Measurements from ENCODE around the gene HMX1.

Gene HMX1

DNA sequence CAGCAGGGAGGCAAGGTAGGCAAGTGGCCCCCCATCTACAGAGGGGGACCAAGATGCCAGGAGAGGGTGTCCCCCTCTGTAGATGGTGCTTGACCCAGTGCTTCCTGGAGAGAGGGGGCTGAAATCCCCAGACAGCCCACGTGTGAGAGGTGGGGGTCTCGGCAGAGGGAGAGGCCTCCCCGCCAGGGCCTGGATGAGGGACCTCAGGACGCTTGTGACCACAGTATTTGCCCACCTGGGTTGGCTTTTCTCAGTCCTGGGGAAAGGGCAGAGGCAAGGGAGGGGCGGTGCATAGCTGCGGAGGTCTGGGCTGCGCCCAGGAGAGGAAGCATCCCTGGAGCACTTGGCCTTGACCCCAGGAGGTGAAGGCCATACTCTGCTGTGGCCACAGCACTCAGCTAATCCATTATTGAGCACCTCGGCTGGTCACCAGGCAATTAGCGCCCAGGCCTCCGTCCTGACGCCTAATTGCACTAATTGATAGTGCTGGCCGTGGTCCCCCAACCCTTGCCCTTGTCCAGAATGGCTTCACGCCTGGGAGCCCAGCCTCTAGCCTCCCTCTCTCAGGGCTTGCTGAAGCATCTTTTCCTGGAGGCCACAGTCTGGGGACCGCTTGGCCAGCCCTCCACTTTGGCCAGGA, 30.7 kb downstream of the HMX1 start:
- DNase-seq (ENCODE audit: low read depth), result no peak

DNA sequence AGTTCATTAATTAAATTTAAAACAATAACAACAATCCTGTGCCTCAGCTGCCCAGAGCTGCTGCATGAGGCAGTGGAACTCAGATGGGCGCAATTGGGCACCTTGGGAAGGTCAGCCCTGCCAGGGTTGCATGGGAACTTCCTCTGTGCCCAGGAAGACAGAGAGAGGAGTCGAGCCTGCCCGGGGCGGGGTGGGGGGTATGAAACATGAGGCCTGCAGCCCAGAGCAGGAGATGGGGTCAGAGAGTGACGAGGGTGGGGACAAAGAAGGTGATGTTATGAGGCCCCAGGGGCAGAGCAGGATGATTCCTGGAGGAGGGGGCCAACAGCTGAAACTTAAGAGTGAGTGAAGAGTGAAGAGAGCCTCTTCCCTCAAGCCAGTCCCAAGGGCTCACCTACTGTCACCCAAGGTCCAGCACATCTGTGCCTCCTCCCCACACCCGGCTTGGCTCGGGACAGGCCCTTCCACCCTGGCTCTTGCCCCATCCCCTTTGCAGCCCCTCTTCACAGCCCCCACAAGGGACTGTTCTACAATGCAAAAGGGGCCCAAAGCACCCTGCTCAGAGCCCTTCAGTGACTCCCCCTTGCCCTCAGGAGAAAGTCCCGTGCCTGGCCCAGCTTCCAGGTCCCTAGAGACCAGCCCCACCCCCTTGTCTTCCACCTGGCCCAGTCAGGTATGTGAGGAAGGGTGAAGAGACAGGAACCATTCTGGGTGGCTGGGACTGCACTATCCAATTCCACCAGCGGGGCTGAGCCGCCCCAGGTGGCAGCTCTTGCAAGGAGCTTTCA, 31.4 kb downstream of the HMX1 start:
- DNase-seq (ENCODE audit: low read depth), result no peak

DNA sequence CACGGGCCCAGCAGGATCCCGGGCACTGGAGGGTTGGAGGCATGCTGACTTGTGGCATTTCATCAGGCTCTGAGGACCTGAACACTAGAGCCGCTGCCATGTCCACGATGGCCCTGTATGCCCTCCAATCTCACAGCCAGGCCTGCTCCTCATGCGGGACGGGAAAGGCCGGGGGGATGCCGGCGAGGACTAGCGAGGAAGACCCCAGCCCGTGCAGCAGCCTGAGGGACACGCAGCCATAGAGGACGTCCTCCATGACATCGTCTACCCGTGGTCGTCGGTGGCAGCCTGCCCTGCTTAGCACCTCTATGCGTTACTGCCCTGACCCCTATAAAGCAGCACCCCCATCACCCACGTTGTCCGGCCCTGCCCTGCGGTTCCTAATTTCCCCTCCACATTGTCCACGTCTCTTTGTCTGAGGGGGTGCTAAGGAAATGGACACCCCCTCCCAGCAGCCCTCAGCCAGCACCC, 32.6 kb downstream of the HMX1 start:
- DNase-seq (ENCODE audit: low read depth), result no peak

DNA sequence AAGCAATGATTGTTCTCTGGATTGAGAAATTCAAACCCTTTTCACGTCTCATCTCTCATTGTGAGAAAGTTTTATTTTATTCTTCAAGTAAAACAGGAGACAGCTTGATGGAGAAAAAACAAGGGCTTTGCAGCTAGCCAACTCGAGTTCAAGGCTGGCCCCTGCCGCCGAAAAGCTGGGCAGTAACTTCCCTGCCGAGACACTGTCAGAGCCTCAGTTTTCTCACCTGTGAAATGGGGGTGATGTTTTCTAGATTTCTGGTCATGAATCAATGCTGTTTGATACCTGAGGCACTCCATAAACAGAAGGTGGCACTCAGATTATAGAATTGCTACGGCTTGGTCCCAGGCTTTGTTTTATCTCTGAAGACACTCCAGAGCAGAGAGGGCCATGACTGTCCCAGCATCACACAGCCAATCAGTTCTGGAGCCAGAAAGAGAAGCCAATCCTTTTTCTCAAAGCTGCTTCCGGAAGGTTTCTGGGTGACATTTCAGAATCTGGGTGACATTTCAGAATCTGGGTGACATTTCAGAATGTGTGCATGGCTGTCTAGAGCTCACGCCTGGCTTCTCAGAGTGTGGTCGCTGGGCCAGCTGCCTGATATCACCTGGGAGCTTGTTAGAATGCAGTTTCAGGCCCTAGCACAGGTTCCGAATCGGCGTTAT, 33.2 kb downstream of the HMX1 start:
- DNase-seq (ENCODE audit: low read depth), result no peak

DNA sequence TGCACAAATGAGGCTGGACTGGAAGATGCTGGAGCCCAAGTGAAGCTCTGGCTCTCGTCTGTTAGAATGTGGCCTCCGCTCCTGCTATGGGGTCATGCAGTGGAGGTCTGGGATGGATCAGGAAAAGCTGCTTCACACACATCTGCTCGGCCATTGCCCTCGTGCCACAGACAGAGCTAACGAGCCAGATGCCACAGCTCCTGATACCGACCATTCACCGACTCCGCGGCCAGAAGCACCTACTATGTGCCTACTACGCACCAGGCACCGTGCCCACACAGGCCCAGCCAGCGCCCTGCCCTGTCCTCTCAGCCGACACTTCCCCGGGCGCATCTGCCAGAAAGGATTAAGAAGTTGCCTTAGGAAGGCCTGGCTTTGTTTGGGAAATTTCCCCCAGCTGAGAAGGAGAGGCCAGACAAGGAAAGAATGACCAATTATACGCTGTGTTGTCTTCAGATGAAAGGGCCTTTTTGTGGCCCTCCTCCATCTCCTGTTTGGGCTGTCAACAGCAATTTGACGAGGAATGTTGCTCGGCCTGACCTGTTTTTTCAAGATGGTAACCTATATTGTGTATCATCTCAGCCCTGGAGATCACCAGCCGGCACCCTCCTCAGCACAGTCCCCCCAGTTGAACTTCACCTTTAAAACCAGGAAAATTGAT, 34.3 kb downstream of the HMX1 start:
- DNase-seq (ENCODE audit: low read depth), result no peak

DNA sequence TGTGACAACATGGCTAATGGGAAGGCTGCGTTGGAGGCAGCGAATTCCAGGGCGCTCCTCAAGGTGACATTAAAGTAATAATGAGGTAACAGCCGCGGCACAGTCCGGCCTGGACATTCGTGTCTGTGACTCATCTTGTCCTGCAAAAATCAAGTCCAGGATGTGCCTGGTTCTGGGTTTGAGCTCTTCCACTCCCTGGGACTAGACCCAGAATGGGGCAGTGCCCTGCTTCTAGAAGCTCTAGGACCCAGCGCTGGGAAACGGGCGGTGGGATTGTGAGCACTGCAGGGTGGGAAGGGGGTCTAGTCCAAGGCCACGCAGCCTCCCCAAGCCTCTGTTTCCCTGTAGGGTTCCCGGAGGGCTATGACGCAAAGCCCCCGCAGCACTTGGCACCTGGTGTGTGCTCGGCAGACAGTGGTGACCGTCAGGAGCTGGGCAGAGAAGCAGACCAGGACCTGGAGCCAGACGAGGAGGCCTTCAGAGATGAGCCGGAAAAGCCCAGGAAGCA, 34.9 kb downstream of the HMX1 start:
- DNase-seq (ENCODE audit: low read depth), result no peak

DNA sequence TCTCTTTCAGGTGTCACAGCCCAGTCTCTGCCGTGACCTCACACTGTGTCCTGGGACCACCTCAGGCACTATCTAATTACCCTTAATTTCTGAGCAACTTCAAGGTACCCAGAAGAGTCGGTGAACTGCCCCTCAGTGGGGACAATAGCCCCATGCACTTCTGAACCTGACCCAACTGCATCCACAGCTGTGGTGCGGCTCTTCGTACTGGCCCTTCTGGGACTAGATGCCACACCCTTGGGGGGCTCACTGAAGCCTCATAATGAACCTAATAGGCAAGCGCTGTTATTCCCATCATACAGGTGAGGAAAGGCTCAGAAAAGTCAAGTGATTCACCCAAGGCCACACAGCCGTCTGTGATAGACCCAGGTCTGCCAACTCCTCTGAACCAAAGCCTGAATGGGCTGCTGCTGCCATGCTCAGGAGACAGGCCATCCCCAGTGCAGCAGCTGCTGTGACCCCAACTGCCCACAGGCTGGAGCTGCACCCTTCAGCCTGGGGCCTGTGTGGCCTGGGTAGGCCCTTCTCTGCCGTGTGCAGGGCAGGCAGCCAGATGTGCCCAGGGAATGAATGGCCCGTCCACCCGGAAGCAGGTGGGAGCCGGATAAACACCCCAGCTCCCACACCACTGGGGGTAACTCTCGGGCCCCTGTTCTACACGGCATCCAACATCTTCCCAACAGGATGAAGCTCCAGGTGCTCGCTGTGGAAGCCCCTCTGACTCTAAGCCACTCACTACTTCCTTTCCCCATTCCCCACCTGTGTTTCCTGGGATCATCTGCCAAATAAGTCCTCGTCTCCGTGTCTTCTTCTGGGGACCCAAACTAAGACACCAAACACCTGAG, 35.9 kb downstream of the HMX1 start:
- no peak for DNase-seq (ENCODE audit: low read depth)

DNA sequence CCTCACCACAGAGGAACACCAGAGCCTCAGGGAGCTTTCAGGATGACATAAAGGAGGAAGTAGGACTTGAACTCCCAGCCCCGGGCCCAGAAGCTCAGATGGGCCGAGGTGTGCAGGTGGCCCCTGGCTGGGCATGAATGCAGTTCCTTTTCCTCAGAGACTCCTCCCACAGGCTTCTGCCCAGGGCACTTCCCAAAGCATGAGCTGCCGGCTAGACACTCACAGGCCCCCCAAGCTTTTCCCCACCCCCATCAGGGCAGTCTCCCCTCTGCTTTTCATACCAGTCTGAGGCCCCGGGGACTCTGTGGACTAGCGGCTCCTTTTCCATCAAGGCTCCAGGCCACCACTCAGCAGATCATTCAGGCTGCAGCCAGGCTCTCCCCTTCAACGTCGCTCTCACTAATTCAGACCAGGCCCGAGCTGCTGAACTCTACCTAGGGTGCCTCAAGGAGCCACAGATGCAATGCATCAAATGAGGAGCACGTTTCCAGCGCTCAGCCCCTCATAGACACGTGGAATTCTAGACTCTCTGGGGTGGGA, 36.9 kb downstream of the HMX1 start:
- DNase-seq (ENCODE audit: low read depth), result no peak

DNA sequence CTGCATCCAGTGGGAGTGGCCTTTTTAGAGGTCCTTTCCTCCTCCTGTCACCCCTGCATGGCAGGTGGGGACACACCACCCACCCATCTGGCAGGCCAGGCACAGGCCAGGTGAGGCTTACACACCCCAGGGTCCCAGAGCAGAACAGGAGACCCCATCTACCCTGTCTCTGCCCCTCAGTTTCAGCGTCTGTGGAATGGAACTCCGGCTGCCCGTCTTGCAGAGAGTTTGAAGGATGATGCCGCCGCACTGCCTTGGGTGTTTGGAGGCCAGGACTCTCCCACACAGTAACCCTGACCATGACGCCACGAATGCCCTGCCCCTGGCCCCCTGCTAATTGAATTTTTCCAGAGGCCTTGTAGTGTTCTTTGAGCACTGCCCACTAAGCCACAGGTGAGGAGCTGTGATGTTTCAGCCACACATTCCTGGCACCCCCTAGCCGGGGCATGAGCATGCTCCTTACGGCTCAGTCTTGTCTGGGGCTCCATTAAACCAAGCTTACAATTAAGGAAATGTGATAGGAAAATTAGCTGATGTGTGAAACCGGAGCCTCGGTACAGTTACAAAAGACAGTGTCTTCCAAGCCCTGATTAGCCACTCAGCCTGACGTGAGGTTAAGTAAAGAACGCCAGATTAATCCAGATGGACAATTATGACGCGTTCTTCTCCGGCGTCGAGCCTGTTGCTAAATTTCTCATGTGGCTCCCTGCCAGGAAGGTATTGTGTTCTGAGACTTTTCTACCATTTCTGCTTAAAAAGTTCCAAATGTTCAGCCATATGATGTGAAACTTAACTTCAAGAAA, 39.3 kb downstream of the HMX1 start:
- no peak for DNase-seq (ENCODE audit: low read depth)

DNA sequence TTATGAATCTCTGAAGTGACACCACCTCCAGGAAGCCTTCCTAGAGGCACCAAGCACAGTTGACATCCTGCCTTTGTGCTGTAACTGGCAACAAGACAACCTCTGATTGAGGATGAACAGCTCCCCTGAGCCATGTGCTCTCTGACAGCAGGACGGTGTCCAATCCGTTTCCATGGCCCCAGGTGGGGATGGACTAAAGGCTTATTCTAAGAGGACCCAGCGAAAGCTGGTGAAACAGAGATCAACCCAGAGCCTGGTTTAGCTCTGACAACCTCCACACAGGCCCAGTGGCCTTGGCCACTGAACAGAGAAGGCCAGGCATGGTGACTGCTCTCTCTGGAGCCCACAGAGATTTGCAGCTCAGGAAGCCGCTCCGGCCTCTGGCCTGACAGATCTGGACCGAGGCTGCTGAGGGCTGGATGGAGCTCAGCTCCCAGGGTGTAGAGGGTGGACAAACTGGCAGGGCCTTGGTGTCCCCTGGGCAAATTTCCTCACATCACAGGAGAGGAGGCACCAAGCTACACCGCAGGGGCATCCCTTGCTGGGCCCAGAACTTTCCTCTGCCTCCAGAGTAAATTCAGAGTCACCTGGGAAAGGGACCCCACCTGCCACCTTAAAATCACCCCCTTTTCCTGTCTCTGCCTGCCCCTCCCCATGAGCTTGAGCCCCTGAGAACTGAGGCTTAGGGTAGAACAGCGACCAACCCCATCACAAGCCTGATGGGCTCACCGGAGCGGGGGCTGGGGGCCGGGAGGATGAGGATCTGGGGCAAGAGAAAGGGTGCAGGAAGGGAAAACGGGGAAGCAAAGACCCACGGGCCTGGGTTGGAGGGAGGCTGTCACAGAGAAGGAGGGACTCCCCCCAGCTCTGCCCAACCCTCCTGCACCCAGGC, 40.2 kb downstream of the HMX1 start:
- DNase-seq (ENCODE audit: low read depth), result no peak

DNA sequence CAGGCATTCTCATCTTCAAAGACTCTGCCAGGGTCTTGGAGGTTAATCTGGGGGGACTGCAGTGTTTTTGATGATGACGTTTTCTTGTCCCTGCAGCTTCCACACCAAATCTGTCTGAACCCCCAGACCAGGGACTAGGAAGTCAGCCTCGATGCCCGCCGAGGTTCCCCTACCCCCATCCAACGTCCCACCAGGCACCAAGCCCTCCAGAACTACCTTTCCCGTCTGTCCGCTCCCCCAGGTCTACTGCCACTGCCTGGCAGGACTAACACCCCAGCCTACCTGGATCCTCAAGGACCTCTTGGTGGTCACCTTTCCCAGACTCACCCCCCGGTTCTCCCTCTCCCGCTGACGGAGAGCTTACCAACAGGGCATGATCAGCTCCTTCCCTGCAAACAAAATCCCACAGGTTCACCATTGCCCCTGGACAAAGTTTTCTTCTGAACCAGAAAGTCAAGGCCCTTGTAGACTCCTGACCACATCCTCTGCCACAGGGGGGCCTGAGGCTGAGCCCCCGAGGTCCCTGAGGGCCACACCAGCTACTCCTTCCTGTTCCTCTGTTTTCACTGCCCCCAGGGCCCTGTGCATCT, 40.9 kb downstream of the HMX1 start:
- no peak for DNase-seq (ENCODE audit: low read depth)

DNA sequence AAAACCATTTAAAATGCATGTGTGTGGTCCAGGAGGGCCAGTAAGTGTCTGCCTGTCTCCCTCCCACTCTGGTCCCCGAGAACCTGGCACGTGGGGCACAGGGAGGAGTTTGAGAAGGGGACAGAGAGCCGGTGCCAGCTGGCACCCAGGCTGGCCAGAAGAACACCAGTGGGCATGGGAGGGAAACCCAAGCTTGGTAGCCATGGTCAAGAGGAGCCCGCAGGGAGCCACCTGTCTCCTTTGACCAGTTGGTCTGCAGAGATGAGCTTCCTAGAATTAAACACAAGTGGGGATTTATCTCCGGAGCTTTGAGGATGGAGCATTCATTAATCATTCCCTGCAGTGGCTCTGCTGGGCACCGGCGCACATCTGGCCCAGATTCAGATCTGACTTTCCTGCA, 41.6 kb downstream of the HMX1 start:
- no peak for DNase-seq (ENCODE audit: low read depth)

DNA sequence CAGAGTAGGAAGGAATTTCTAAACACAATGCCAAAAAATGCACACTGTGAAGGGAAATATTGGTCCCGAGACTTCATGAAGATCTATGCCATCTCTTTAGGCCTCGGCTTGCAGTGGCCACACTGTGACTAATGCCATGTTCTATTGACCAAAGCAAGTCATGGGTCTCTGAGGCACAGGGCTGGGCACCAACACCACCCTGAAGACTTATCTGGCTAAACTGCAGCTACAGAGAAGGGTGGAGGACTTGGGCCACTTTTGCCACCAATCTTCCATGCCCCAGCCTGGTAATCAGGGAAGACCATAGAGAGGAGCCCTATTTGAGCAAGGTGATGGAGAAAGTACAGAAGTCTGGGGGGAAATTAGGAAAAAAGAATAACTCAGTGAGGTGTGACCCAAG, 42.1 kb downstream of the HMX1 start:
- no peak for DNase-seq (ENCODE audit: low read depth)

DNA sequence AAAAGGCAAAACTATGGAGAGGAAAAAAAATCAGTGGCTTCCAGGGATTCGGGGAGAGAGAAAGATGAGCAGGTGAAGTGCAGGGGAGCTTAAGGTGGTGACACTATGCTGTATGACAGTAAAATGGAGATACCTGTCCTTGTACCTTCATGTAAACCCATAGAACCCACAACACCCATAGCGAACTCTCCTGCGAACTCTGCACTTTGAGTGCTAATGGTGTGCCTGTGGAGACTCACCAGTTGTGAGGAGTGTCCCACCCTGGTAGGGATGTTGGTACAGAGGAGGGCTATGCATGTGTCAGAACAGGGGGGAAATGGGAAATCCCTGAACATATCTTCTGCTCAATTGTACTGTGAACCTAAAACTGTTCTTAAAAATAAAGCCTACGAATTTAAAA, 42.8 kb downstream of the HMX1 start:
- DNase-seq (ENCODE audit: low read depth), result no peak

DNA sequence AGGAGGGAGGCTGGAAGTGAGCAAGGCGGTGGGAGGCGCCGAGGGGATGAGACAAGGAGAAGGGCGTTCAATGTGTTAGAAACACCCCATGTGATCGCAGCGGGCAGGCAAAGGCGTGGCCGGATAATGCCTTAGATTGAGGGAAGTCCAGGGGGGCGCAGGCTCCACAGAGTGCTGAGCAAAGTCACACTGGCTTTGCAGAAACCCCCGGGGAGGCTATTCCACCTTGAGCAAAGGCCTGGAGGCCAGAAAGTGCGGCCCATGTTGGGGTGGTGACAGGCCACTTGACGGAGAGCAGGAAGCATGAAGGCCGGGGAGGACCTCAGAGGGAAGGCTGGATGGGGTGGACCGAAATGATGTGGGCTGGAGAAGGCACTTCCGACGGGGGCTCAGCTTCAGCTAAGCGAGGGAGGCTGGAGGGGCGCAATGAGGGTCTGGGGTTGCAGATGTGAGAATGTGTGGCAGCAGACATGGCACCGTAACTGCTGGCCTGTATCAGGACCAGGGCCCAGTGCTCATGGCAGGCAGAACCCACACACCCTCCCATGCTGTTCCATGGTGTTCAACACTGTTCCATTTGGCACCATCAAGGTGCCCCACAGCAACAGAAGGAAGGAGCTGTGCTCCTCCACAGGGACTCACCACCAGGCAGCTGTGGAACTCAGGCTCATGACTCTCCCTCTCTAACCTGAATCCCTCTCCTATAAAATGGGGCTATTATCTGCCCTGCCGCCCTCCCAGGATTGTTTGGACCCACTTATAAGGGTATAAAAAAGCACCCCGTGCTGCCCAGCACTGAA, 50.3 kb downstream of the HMX1 start:
- DNase-seq (ENCODE audit: low read depth), result no peak

DNA sequence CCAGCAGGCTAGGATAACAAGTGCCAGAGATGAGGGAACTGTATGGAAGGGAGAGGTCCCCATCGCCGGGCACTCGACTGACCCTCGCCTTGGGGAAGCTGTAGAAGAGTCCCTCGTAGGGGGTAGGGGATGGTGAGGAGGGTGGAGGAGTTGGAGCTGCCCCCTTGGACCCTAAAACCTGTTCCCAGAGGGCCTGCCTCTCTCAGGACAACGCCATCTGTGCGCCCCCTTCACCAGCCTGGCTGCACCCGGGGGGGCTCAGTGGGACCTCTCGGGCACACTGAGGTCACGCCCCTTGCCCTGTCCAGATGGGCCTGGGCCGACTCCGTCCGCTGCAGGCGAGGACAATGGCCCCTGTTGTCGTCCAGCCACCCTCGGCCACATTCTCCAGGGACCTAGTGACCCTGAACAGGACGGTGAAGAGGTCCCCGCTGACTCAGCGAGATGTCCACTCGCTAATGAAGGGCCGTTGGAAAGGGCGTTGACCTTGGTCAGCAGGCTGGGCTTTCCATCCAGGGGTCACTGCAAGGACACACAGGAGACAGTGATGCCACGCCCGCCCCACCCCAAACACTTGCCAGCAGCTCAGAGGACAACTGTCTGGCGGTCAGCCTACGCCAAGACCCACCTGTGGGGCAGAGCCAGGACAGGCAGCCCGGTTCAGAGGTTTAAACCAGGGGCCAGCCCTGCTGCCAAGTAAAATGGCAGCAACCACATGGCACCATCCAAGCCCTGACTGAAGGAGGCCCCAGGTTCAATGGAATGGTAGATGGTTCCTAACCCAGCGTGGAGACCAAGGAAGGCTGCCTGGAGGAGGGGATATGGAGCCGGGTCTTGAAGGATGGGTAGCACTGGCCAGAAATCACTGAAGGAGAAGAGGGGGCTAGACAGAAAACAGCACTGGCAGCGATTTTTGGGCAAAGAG, 51.2 kb downstream of the HMX1 start:
- DNase-seq (ENCODE audit: low read depth), result no peak
